Tibial nerve (tissue), 4 donors: ENCODE data around the gene PPDPF.

Source experiments
- EP300 ChIP-seq, 2 donors: sonication (generic); formaldehyde crosslinking; IDR thresholded peaks; one replicate each; pipeline ENCODE4 v1.6.1; 2017; ENCODE audit warnings: antibody characterized with exemption in 2 of 2, mild to moderate bottlenecking in 1 of 2
- POLR2A ChIP-seq, 2 donors: fragments of 450-650 bp; IDR thresholded peaks; one replicate each; pipeline ENCODE4 v1.6.1; 2017; ENCODE audit warnings: antibody characterized with exemption in 2 of 2, mild to moderate bottlenecking in 2 of 2, moderate library complexity in 2 of 2
- TF ChIP-seq, protein P1 (sequence below), 5 experiments: fragments of 200-600 bp in 3 of 5; fragments of 450-650 bp in 2 of 5; sonication (generic) in 3 of 5; IDR thresholded peaks; one replicate each; pipeline ENCODE4 v1.5.1; 2016 to 2019; ENCODE audit warnings: antibody characterized with exemption in 5 of 5, mild to moderate bottlenecking in 3 of 5, moderate library complexity in 2 of 5

- TF ChIP-seq POLR2A (IDR thresholded peaks at IDR 0.05) = no peak
- TF ChIP-seq, protein P1, sequence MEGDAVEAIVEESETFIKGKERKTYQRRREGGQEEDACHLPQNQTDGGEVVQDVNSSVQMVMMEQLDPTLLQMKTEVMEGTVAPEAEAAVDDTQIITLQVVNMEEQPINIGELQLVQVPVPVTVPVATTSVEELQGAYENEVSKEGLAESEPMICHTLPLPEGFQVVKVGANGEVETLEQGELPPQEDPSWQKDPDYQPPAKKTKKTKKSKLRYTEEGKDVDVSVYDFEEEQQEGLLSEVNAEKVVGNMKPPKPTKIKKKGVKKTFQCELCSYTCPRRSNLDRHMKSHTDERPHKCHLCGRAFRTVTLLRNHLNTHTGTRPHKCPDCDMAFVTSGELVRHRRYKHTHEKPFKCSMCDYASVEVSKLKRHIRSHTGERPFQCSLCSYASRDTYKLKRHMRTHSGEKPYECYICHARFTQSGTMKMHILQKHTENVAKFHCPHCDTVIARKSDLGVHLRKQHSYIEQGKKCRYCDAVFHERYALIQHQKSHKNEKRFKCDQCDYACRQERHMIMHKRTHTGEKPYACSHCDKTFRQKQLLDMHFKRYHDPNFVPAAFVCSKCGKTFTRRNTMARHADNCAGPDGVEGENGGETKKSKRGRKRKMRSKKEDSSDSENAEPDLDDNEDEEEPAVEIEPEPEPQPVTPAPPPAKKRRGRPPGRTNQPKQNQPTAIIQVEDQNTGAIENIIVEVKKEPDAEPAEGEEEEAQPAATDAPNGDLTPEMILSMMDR (IDR thresholded peaks at IDR 0.05) = no peak
- TF ChIP-seq EP300 (IDR thresholded peaks at IDR 0.05) = no peak
Observed at GRCh38 chr20:63504642-63505041, 15.9 kb upstream of the PPDPF start.
